ENCODE measurements around the gene HRCT1. TPM values are rescaled to one million over a fixed set of nuclear protein-coding genes. Genes with fewer than 3 reads are reported as not detected.
A peak's percentile ranks its signal among the peaks of the same experiment; 100 is the strongest.

HRCT1 gene
- total RNA-seq, 1 experiment from 2014 or later, result not detected

- DNase-seq (ENCODE audit: low spot score), result no peak
Observed at GRCh38 chr9:35942286-35942685, 36.3 kb downstream of the HRCT1 start.

GRCh38 chr9:35944173-35944572, 38.2 kb downstream of the HRCT1 start:
- no peak for DNase-seq (ENCODE audit: low spot score)

GRCh38 chr9:35944841-35945240, 38.8 kb downstream of the HRCT1 start:
- DNase-seq (ENCODE audit: low spot score), result no peak

- peak; percentile 86 for DNase-seq (ENCODE audit: low spot score)
Observed at GRCh38 chr9:35945341-35946018, 39.5 kb downstream of the HRCT1 start.

GRCh38 chr9:35948451-35948850, 42.4 kb downstream of the HRCT1 start:
- no peak for DNase-seq (ENCODE audit: low spot score)

- DNase-seq (ENCODE audit: low spot score), result no peak
Observed at GRCh38 chr9:35948901-35949318, 42.9 kb downstream of the HRCT1 start.

GRCh38 chr9:35951736-35952135, 45.7 kb downstream of the HRCT1 start:
- DNase-seq (ENCODE audit: low spot score), result peak; percentile 52

- no peak for DNase-seq (ENCODE audit: low spot score)
Observed at GRCh38 chr9:35952526-35953191, 46.7 kb downstream of the HRCT1 start.

- peak; percentile 68 for DNase-seq (ENCODE audit: low spot score)
Observed at GRCh38 chr9:35954942-35955546, 49.0 kb downstream of the HRCT1 start.

GRCh38 chr9:35956651-35957050, 50.6 kb downstream of the HRCT1 start:
- no peak for DNase-seq (ENCODE audit: low spot score)

Other genes starting within 250 kb of the HRCT1 start
- gene RMRP, start 248.2 kb upstream of the HRCT1 start, total RNA-seq (2014; rRNA removed; shearing (Covaris generic)), result 1,768 and 6,657 TPM in 2 replicates
- 5.7 and 12.6 TPM in 2 replicates for gene CCDC107, start 247.9 kb upstream of the HRCT1 start, total RNA-seq (2014; rRNA removed; shearing (Covaris generic))
- gene ARHGEF39, start 241.0 kb upstream of the HRCT1 start, total RNA-seq (2014; rRNA removed; shearing (Covaris generic)), result 2.5 and 3.6 TPM in 2 replicates
- not detected in 2 replicates for gene CA9, start 232.3 kb upstream of the HRCT1 start, total RNA-seq (2014; rRNA removed; shearing (Covaris generic))
- gene TPM2, start 216.3 kb upstream of the HRCT1 start, total RNA-seq (2014; rRNA removed; shearing (Covaris generic)), result 423 and 447 TPM in 2 replicates
- 139 and 155 TPM in 2 replicates for gene TLN1, start 174.0 kb upstream of the HRCT1 start, total RNA-seq (2014; rRNA removed; shearing (Covaris generic))
- gene CREB3, start 173.5 kb upstream of the HRCT1 start, total RNA-seq (2014; rRNA removed; shearing (Covaris generic)), result 76.5 and 103 TPM in 2 replicates
- 12.2 and 15.0 TPM in 2 replicates for gene GBA2, start 157.0 kb upstream of the HRCT1 start, total RNA-seq (2014; rRNA removed; shearing (Covaris generic))
- gene RGP1, start 156.9 kb upstream of the HRCT1 start, total RNA-seq (2014; rRNA removed; shearing (Covaris generic)), result 10.4 and 16.1 TPM in 2 replicates
- not detected in 2 replicates for gene MSMP, start 151.9 kb upstream of the HRCT1 start, total RNA-seq (2014; rRNA removed; shearing (Covaris generic))
- gene NPR2, start 114.6 kb upstream of the HRCT1 start, total RNA-seq (2014; rRNA removed; shearing (Covaris generic)), result 1.9 and 2.1 TPM in 2 replicates
- 0.21 and 0.29 TPM in 2 replicates for gene SPAG8, start 93.9 kb upstream of the HRCT1 start, total RNA-seq (2014; rRNA removed; shearing (Covaris generic))
- 36.3 and 49.2 TPM in 2 replicates for gene HINT2, start 91.2 kb upstream of the HRCT1 start, total RNA-seq (2014; rRNA removed; shearing (Covaris generic))
- gene FAM221B, start 77.5 kb upstream of the HRCT1 start, total RNA-seq (2014; rRNA removed; shearing (Covaris generic)), result not detected in 2 replicates
- 1.6 and 2.7 TPM in 2 replicates for gene TMEM8B, start 77.0 kb upstream of the HRCT1 start, total RNA-seq (2014; rRNA removed; shearing (Covaris generic))
- gene OR13J1, start 35.8 kb upstream of the HRCT1 start, total RNA-seq (2014; rRNA removed; shearing (Covaris generic)), result not detected in 2 replicates
- gene SPAAR, start 3.3 kb downstream of the HRCT1 start, total RNA-seq (2014; rRNA removed; shearing (Covaris generic)), result 0.31 TPM in 1 of 2 replicates, not detected in the other
- not detected in 2 replicates for gene OR2S2, start 52.0 kb downstream of the HRCT1 start, total RNA-seq (2014; rRNA removed; shearing (Covaris generic))
- gene RECK, start 130.7 kb downstream of the HRCT1 start, total RNA-seq (2014; rRNA removed; shearing (Covaris generic)), result 17.9 and 19.4 TPM in 2 replicates
- 17.6 and 24.3 TPM in 2 replicates for gene GLIPR2, start 230.5 kb downstream of the HRCT1 start, total RNA-seq (2014; rRNA removed; shearing (Covaris generic))